Body of pancreas (tissue), 4 donors: ENCODE results near the gene PCDHGA7.
"Not testable (repeated sequence)": the region's sequence is repeated elsewhere in the genome, so short reads cannot be mapped to it uniquely, and the experiment has no call there.

ENCODE experiments used
- CTCF ChIP-seq, 7 experiments: fragments of 450-650 bp in 4 of 7; fragments of 200-600 bp in 3 of 7; sonication (generic) in 3 of 7; IDR thresholded peaks; one replicate each; pipeline ENCODE4 v1.5.1; 2016 to 2019; ENCODE audit warnings: antibody characterized with exemption in 7 of 7
- POLR2A ChIP-seq, 3 donors: fragments of 450-650 bp; IDR thresholded peaks; one replicate each; pipeline ENCODE4 v1.6.1; 2016; ENCODE audit warnings: antibody characterized with exemption in 3 of 3, mild to moderate bottlenecking in 2 of 3

- TF ChIP-seq CTCF, POLR2A (IDR thresholded peaks at IDR 0.05): not testable (repeated sequence)
Observed at GRCh38 chr5:141375444-141376155, 6.9 kb upstream of the PCDHGA7 start.
